GM23338 (cell line): ENCODE results near the gene P2RY12. TPM values are rescaled to one million over a fixed set of nuclear protein-coding genes. Genes with fewer than 3 reads are reported as not detected.

ENCODE experiments used
- ATAC-seq: fragments of 200-7000 bp; cut with Tn5 transposase; 3 replicates; pipeline ENCODE4 v1.9.1; 2020
- DNase-seq: peaks from one replicate; pipeline ENCODE4 v3.0.0-alpha.2; 2015; ENCODE audit warnings: low spot score
- H2AFZ ChIP-seq: fragments of 200-600 bp; sonication (generic); 2 replicates; pipeline ENCODE4 v1.8.0; 2016; ENCODE audit warnings: antibody characterized with exemption, mild to moderate bottlenecking, moderate library complexity
- H3F3A ChIP-seq: fragments of 200-600 bp; sonication (generic); replicated peaks from 2 replicates; pipeline ENCODE4 v1.8.0; 2017; ENCODE audit warnings: antibody characterized with exemption, mixed run types, low read depth
- H3K27ac ChIP-seq: fragments of 200-600 bp; sonication (generic); 2 replicates; pipeline ENCODE4 v1.6.1; 2016; ENCODE audit warnings: low read depth
- H3K27me3 ChIP-seq: fragments of 200-600 bp; sonication (generic); 2 replicates; pipeline ENCODE4 v1.8.0; 2016; ENCODE audit warnings: mild to moderate bottlenecking, mixed run types, moderate library complexity; ENCODE audit not compliant: insufficient read depth
- H3K36me3 ChIP-seq: fragments of 200-600 bp; sonication (generic); 2 replicates; pipeline ENCODE4 v1.8.0; 2016; ENCODE audit warnings: mild to moderate bottlenecking; ENCODE audit not compliant: insufficient read depth
- H3K4me1 ChIP-seq: fragments of 200-600 bp; sonication (generic); 2 replicates; pipeline ENCODE4 v1.8.0; 2016; ENCODE audit warnings: mild to moderate bottlenecking, moderate library complexity; ENCODE audit not compliant: insufficient read depth
- H3K4me2 ChIP-seq: fragments of 200-600 bp; sonication (generic); 2 replicates; pipeline ENCODE4 v1.7.1; 2017; ENCODE audit warnings: mixed run types
- H3K4me3 ChIP-seq: fragments of 200-600 bp; sonication (generic); 2 replicates; pipeline ENCODE4 v1.6.1; 2016; ENCODE audit warnings: mixed run types
- H3K79me2 ChIP-seq: fragments of 200-600 bp; sonication (generic); replicated peaks from 2 replicates; pipeline ENCODE4 v1.8.0; 2017; ENCODE audit warnings: mild to moderate bottlenecking; ENCODE audit not compliant: insufficient read depth
- H3K9me2 ChIP-seq: fragments of 200-600 bp; sonication (generic); 2 replicates; pipeline ENCODE4 v1.8.0; 2017; ENCODE audit not compliant: insufficient read depth
- H4K20me1 ChIP-seq: fragments of 200-600 bp; sonication (generic); replicated peaks from 2 replicates; pipeline ENCODE4 v1.8.0; 2017; ENCODE audit warnings: mild to moderate bottlenecking; ENCODE audit not compliant: insufficient read depth
- H3K27ac Mint-ChIP-seq: 2 replicates; pipeline ENCODE4 v1.8.0; 2020; ENCODE audit warnings: inconsistent platforms, mild to moderate bottlenecking, moderate library complexity, mixed read lengths
- H3K27me3 Mint-ChIP-seq: 3 replicates; pipeline ENCODE4 v1.8.0; 2022; ENCODE audit warnings: low read depth, mild to moderate bottlenecking, moderate library complexity, mixed read lengths, inconsistent platforms; ENCODE audit not compliant: insufficient read depth, poor library complexity
- H3K36me3 Mint-ChIP-seq: 3 replicates; pipeline ENCODE4 v1.8.0; 2021; ENCODE audit warnings: low read depth, mild to moderate bottlenecking, inconsistent platforms, moderate library complexity, mixed read lengths
- H3K4me1 Mint-ChIP-seq: 3 replicates; pipeline ENCODE4 v1.8.0; 2020; ENCODE audit warnings: mild to moderate bottlenecking, inconsistent platforms, mixed read lengths
- H3K4me3 Mint-ChIP-seq: 3 replicates; pipeline ENCODE4 v1.8.0; 2021; ENCODE audit warnings: moderate library complexity, mild to moderate bottlenecking, inconsistent platforms, mixed read lengths
- H3K9me3 Mint-ChIP-seq: 3 replicates; pipeline ENCODE4 v1.8.0; 2020; ENCODE audit warnings: moderate library complexity, mild to moderate bottlenecking, inconsistent platforms, mixed read lengths
- CREB1 ChIP-seq: fragments of 250-450 bp; sonication (Bioruptor Pico); IDR thresholded peaks from 2 replicates; pipeline ENCODE4 v1.5.0; 2020; ENCODE audit warnings: low read depth, mild to moderate bottlenecking, moderate library complexity
- CTCF ChIP-seq, 2 experiments: fragments of 200-600 bp in 1 of 2; sonication (generic) in 1 of 2; conservative IDR thresholded peaks; 2 replicates each; pipeline versions ENCODE4 v1.5.1 to v1.6.1; 2016 to 2017; ENCODE audit warnings: antibody characterized with exemption in 2 of 2, low read depth in 2 of 2, mild to moderate bottlenecking in 2 of 2, moderate library complexity in 1 of 2
- ETS1 ChIP-seq: IDR thresholded peaks from 2 replicates; pipeline ENCODE4 v1.6.1; 2016; ENCODE audit warnings: antibody characterized with exemption
- EZH2 ChIP-seq: fragments of 200-600 bp; sonication (generic); IDR thresholded peaks from one replicate; pipeline ENCODE4 v1.8.0; 2017; ENCODE audit warnings: antibody characterized with exemption, mild to moderate bottlenecking, low read depth; ENCODE audit not compliant: unreplicated experiment
- EZH2phosphoT487 ChIP-seq: fragments of 200-600 bp; sonication (generic); IDR thresholded peaks from one replicate; pipeline ENCODE4 v1.8.1; 2018; ENCODE audit warnings: antibody characterized with exemption; ENCODE audit not compliant: unreplicated experiment
- JUNB ChIP-seq: IDR thresholded peaks from one replicate; pipeline ENCODE4 v1.6.1; 2016; ENCODE audit warnings: antibody characterized with exemption; ENCODE audit not compliant: unreplicated experiment
- NANOG ChIP-seq: IDR thresholded peaks from 2 replicates; pipeline ENCODE4 v1.6.1; 2016; ENCODE audit warnings: antibody characterized with exemption, borderline replicate concordance
- POLR2AphosphoS5 ChIP-seq: IDR thresholded peaks from 2 replicates; pipeline ENCODE4 v1.6.1; 2016; ENCODE audit warnings: antibody characterized with exemption, low read depth
- REST ChIP-seq: IDR thresholded peaks from one replicate; pipeline ENCODE4 v1.6.1; 2018; ENCODE audit warnings: antibody characterized with exemption; ENCODE audit not compliant: unreplicated experiment
- STAT1 ChIP-seq: IDR thresholded peaks from one replicate; pipeline ENCODE4 v1.6.1; 2016; ENCODE audit warnings: antibody characterized with exemption; ENCODE audit not compliant: unreplicated experiment
- polyA plus RNA-seq: library from polyadenylated mRNA; unstranded; fragments of >200 nt; fragmentation: Nextera tagmentation; extraction: Ambion mirVana; gene quantifications from 2 replicates; pipeline ENCODE4 v1.2.1, GENCODE V29; 2016
- total RNA-seq: library from RNA; depleted of rRNA; stranded (reverse); fragments of >200 nt; shearing (Covaris generic); gene quantifications from 2 replicates; pipeline ENCODE4 v1.2.3, GENCODE V29; 2014

P2RY12 gene
- total and polyA plus RNA-seq, 2 experiments from 2014 or later, result 1.1 TPM; not detected in 1

GRCh38 chr3:151421938-151422337, 37.4 kb upstream of the P2RY12 start:
- H3K9me3 Mint-ChIP-seq, result no peaks in the 10 kb centered on the region; the same call in 2 of the 3 replicates
- DNase-seq, result peak; percentile 24
- H3K27me3 Mint-ChIP-seq, result no peaks in the 10 kb centered on the region
- no peaks in the 10 kb centered on the region for H3K27me3 ChIP-seq
- peaks cover 15% of the 10 kb centered on the region for H3K36me3 Mint-ChIP-seq
- H3F3A ChIP-seq, result no peaks in the 10 kb centered on the region
- H3K9me2 ChIP-seq, result no peaks in the 10 kb centered on the region
- H3K27ac Mint-ChIP-seq, result no peak overlapping the region
- H3K36me3 ChIP-seq, result peaks cover 2% of the 10 kb centered on the region; the same call in 1 of the 2 replicates
- TF ChIP-seq POLR2AphosphoS5 (no peak), EZH2phosphoT487 (no peak), ETS1 (no peak), CTCF (conservative IDR thresholded peaks at IDR 0.05; ENCODE audit: low read depth in 2 of 2) (peak; percentile 14 to 25; a peak in 3 of 4 replicates), REST (no peak), NANOG (no peak)
- no peak overlapping the region for H2AFZ ChIP-seq
- no peak overlapping the region for H3K27ac ChIP-seq
- no peak overlapping the region for H3K4me3 Mint-ChIP-seq
- peaks cover 17% of the 10 kb centered on the region for H3K4me1 Mint-ChIP-seq
- peak; percentile 49; the same call in 2 of the 3 replicates for ATAC-seq
- no peak overlapping the region for H3K4me2 ChIP-seq
- H3K4me1 ChIP-seq, result peaks cover 17% of the 10 kb centered on the region
- H4K20me1 ChIP-seq, result no peaks in the 10 kb centered on the region
- no peaks in the 10 kb centered on the region for H3K79me2 ChIP-seq
- H3K4me3 ChIP-seq, result no peak overlapping the region

- no peaks in the 10 kb centered on the region for H3K27me3 Mint-ChIP-seq
- H3K79me2 ChIP-seq, result no peaks in the 10 kb centered on the region
- no peak overlapping the region for H3K27ac Mint-ChIP-seq
- no peak overlapping the region for H2AFZ ChIP-seq
- no peak overlapping the region for H3K4me3 ChIP-seq
- no peak overlapping the region for H3K4me3 Mint-ChIP-seq
- H3F3A ChIP-seq, result no peaks in the 10 kb centered on the region
- DNase-seq (no peak), ATAC-seq (no peak)
- no peaks in the 10 kb centered on the region for H3K9me2 ChIP-seq
- H4K20me1 ChIP-seq, result no peaks in the 10 kb centered on the region
- H3K4me2 ChIP-seq, result no peak overlapping the region
- H3K4me1 Mint-ChIP-seq, result peaks cover 3% of the 10 kb centered on the region; the same call in 2 of the 3 replicates
- H3K27ac ChIP-seq, result no peak overlapping the region
- no peaks in the 10 kb centered on the region for H3K9me3 Mint-ChIP-seq
- H3K4me1 ChIP-seq, result peaks cover 6% of the 10 kb centered on the region
- peaks cover 2% of the 10 kb centered on the region; the same call in 1 of the 2 replicates for H3K36me3 ChIP-seq
- no peaks in the 10 kb centered on the region for H3K27me3 ChIP-seq
- H3K36me3 Mint-ChIP-seq, result peaks cover 15% of the 10 kb centered on the region
- no peak for TF ChIP-seq REST
- no peak for TF ChIP-seq EZH2phosphoT487
- TF ChIP-seq STAT1, result no peak
- TF ChIP-seq EZH2, result no peak
- TF ChIP-seq CTCF (conservative IDR thresholded peaks at IDR 0.05; ENCODE audit: low read depth in 2 of 2), result no peak
- no peak for TF ChIP-seq JUNB
- no peak for TF ChIP-seq CREB1 (CRISPR knock-in tag)
- no peak for TF ChIP-seq ETS1
Observed at GRCh38 chr3:151419806-151420205, 35.3 kb upstream of the P2RY12 start.
